ENCODE results near the gene TPRX2. TPM values are rescaled to one million over a fixed set of nuclear protein-coding genes. Genes with fewer than 3 reads are reported as not detected.

TPRX2 gene
- total and polyA plus RNA-seq, 2 of the 13 experiments (the other 11 are each of a cell fraction or from before 2014, with no cell fraction given): not detected

- TF ChIP-seq ONECUT2 (CRISPR knock-in tag; IDR thresholded peaks at IDR 0.05) (peak; percentile 70), NFIC (IDR thresholded peaks at IDR 0.05; ENCODE audit: low read length) (peak; percentile 70), RBM39 (IDR thresholded peaks at IDR 0.05; ENCODE audit: low read depth, low read length, poor library complexity, severe bottlenecking) (no peak), ZGPAT (CRISPR knock-in tag; IDR thresholded peaks at IDR 0.05) (peak; percentile 49), ZFP1 (CRISPR knock-in tag; IDR thresholded peaks at IDR 0.05) (no peak), SOX5 (CRISPR knock-in tag; IDR thresholded peaks at IDR 0.05; ENCODE audit: borderline replicate concordance) (peak; percentile 73), NFYB (CRISPR knock-in tag; IDR thresholded peaks at IDR 0.05) (peak; percentile 95), RXRB (CRISPR knock-in tag; IDR thresholded peaks at IDR 0.05; ENCODE audit: borderline replicate concordance) (peak; percentile 98), GTF2F1 (IDR thresholded peaks at IDR 0.05; ENCODE audit: low read length) (peak; percentile 94; the same call in 1 of the 2 replicates), IKZF1 (IDR thresholded peaks at IDR 0.05) (no peak), DMAP1 (CRISPR knock-in tag; IDR thresholded peaks at IDR 0.05) (no peak), ZUFSP (CRISPR knock-in tag; IDR thresholded peaks at IDR 0.05; ENCODE audit: borderline replicate concordance) (no peak), RARA (CRISPR knock-in tag; IDR thresholded peaks at IDR 0.05) (peak; percentile 79), ZNF710 (CRISPR knock-in tag; IDR thresholded peaks at IDR 0.05; ENCODE audit: borderline replicate concordance) (peak; percentile 54; the same call in 1 of the 2 replicates), SIN3A (IDR thresholded peaks at IDR 0.05; ENCODE audit: borderline replicate concordance, low read depth, low read length) (no peak), TEAD2 (CRISPR knock-in tag; IDR thresholded peaks at IDR 0.05) (no peak), ZNF607 (CRISPR knock-in tag; IDR thresholded peaks at IDR 0.05; ENCODE audit: borderline replicate concordance) (0 out of 2 replicates have a peak, but pooled peaks have one; percentile 30), IRF2 (CRISPR knock-in tag; IDR thresholded peaks at IDR 0.05) (no peak; the same call in 1 of the 2 replicates), NONO (IDR thresholded peaks at IDR 0.05) (no peak), NONO (CRISPR knock-in tag; conservative IDR thresholded peaks at IDR 0.05) (no peak), FOXP4 (CRISPR knock-in tag; IDR thresholded peaks at IDR 0.05) (peak; percentile 90), ZBTB34 (CRISPR knock-in tag; IDR thresholded peaks at IDR 0.05) (0 out of 2 replicates have a peak, but pooled peaks have one; percentile 36)
Measured at GRCh38 chr19:47891923-47892666, 33.1 kb downstream of the TPRX2 start (continued).
